ENCODE results near the gene SLC1A1. TPM values are rescaled to one million over a fixed set of nuclear protein-coding genes. Genes with fewer than 3 reads are reported as not detected.

Gene SLC1A1
- total RNA-seq, 2 donors from 2014 or later = 2.6 to 5.2 TPM

- no peak for ATAC-seq
- WGBS, 2 donors = 71 to 77% methylated on average over 2 of the region's 2 CpGs
These were observed 130.8 kb downstream of the SLC1A1 start for GRCh38 chr9:4620881-4621555.

GRCh38 chr9:4622016-4622415, 131.7 kb downstream of the SLC1A1 start:
- 81% methylated on average over 8 to 10 of the region's 10 CpGs for WGBS, 2 donors
- H3K36me3 ChIP-seq (replicated peaks in 1 of 2; ENCODE audit: insufficient read depth in 1 of 2, low read depth in 2 of 2) = peaks cover 0 to 13% of the 10 kb centered on the region in 2 donors
- no peak for ATAC-seq
- H3K4me1 ChIP-seq = no peaks in the 10 kb centered on the region
- intact Hi-C loops (cut with DNase I) = no loop called here
- H3K27me3 ChIP-seq = no peaks in the 10 kb centered on the region
- no peak overlapping the region for H3K4me3 ChIP-seq
- DNase-seq = no peak
- H3K9me3 ChIP-seq = no peaks in the 10 kb centered on the region
- no peak overlapping the region for H3K27ac ChIP-seq
- no peak for TF ChIP-seq POLR2A (IDR thresholded peaks at IDR 0.05)
- TF ChIP-seq CTCF (IDR thresholded peaks at IDR 0.05) = no peak

More at GRCh38 chr9:4620881-4621555, 130.8 kb downstream of the SLC1A1 start:
- Histone ChIP-seq H3K4me1 (no peaks in the 10 kb centered on the region), H3K36me3 (replicated peaks in 1 of 2; ENCODE audit: insufficient read depth in 1 of 2, low read depth in 2 of 2) (peaks cover 0 to 11% of the 10 kb centered on the region in 2 donors), H3K9me3 (no peaks in the 10 kb centered on the region), H3K27ac (no peak overlapping the region), H3K27me3 (no peaks in the 10 kb centered on the region), H3K4me3 (no peak overlapping the region)
- intact Hi-C loops (cut with DNase I) = no loop called here
- DNase-seq = no peak
- TF ChIP-seq POLR2A (IDR thresholded peaks at IDR 0.05) (no peak), CTCF (IDR thresholded peaks at IDR 0.05) (no peak)

- Histone ChIP-seq H3K9me3 (no peaks in the 10 kb centered on the region), H3K27ac (no peak overlapping the region), H3K4me3 (no peak overlapping the region), H3K4me1 (no peaks in the 10 kb centered on the region), H3K27me3 (no peaks in the 10 kb centered on the region), H3K36me3 (replicated peaks in 1 of 2; ENCODE audit: insufficient read depth in 1 of 2, low read depth in 2 of 2) (peaks cover 0 to 1% of the 10 kb centered on the region in 2 donors)
- WGBS, 2 donors = 50 to 64% methylated on average over 2 of the region's 2 CpGs
- DNase-seq (no peak), ATAC-seq (no peak)
- intact Hi-C loops (cut with DNase I) = no loop called here
- TF ChIP-seq POLR2A (IDR thresholded peaks at IDR 0.05) (no peak), CTCF (IDR thresholded peaks at IDR 0.05) (no peak)
These were observed 140.6 kb downstream of the SLC1A1 start for GRCh38 chr9:4630836-4631235.

Other genes with a start within 250 kb of the SLC1A1 start
- 10 to 100 TPM; 83.5 to 87.3 TPM for gene GLIS3, start 190.4 kb upstream of the SLC1A1 start, total RNA-seq
- 10 to 100 TPM; 16.2 to 17.1 TPM for gene PLPP6, start 171.8 kb downstream of the SLC1A1 start, total RNA-seq
- gene SPATA6L, start 176.0 kb downstream of the SLC1A1 start, total RNA-seq = 10 to 100 TPM in 1 of 2 donors, 1 to 10 TPM in 1; 3.6 to 10.9 TPM
- gene CDC37L1, start 189.1 kb downstream of the SLC1A1 start, total RNA-seq = 1 to 10 TPM; 7.9 to 9.9 TPM